Loucy (cell line): ENCODE measurements around the gene ITPRID2.

Source experiments
- H2AFZ ChIP-seq: fragments of 200-600 bp; sonication (generic); 2 replicates; pipeline ENCODE4 v1.6.0; 2016; ENCODE audit warnings: antibody characterized with exemption, mild to moderate bottlenecking, low read length, moderate library complexity
- H3F3A ChIP-seq: fragments of 200-600 bp; 2 replicates; pipeline ENCODE4 v1.6.0; 2016; ENCODE audit warnings: antibody characterized with exemption, low read depth, mild to moderate bottlenecking
- H3K27me3 ChIP-seq: fragments of 200-600 bp; sonication (generic); 2 replicates; pipeline ENCODE4 v1.6.1; 2014; ENCODE audit warnings: low read length, mild to moderate bottlenecking; ENCODE audit not compliant: insufficient read depth, poor library complexity, severe bottlenecking
- H3K36me3 ChIP-seq: fragments of 200-600 bp; sonication (generic); 2 replicates; pipeline ENCODE4 v1.6.1; 2016; ENCODE audit warnings: low read length; ENCODE audit not compliant: insufficient read depth
- H3K4me1 ChIP-seq: fragments of 200-600 bp; sonication (generic); 2 replicates; pipeline ENCODE4 v1.5.1; 2014; ENCODE audit warnings: low read length, mild to moderate bottlenecking; ENCODE audit not compliant: insufficient read depth, poor library complexity, severe bottlenecking
- H3K4me2 ChIP-seq: fragments of 200-600 bp; sonication (generic); 2 replicates; pipeline ENCODE4 v1.6.0; 2014; ENCODE audit warnings: antibody characterized with exemption, low read length, low read depth, mild to moderate bottlenecking; ENCODE audit not compliant: poor library complexity, severe bottlenecking
- H3K4me3 ChIP-seq: fragments of 200-600 bp; sonication (generic); 2 replicates; pipeline ENCODE4 v1.5.1; 2014; ENCODE audit warnings: low read length, mild to moderate bottlenecking, mixed read lengths; ENCODE audit not compliant: poor library complexity, severe bottlenecking
- H3K79me2 ChIP-seq: fragments of 200-600 bp; sonication (generic); 2 replicates; pipeline ENCODE4 v1.6.1; 2014; ENCODE audit warnings: low read length; ENCODE audit not compliant: insufficient read depth
- H3K9ac ChIP-seq: fragments of 200-600 bp; sonication (generic); 2 replicates; pipeline ENCODE4 v1.6.0; 2014; ENCODE audit warnings: mild to moderate bottlenecking, low read depth, low read length, moderate library complexity; ENCODE audit not compliant: poor library complexity, severe bottlenecking
- H3K9me2 ChIP-seq: fragments of 200-600 bp; sonication (generic); replicated peaks from 2 replicates; pipeline ENCODE4 v1.6.1; 2016; ENCODE audit warnings: low read depth, low read length, mixed read lengths
- H3K9me3 ChIP-seq: fragments of 200-600 bp; sonication (generic); 2 replicates; pipeline ENCODE4 v1.6.1; 2014; ENCODE audit warnings: mild to moderate bottlenecking, antibody characterized with exemption, low read length, low read depth; ENCODE audit not compliant: insufficient read depth
- H4K20me1 ChIP-seq: fragments of 200-600 bp; sonication (generic); 2 replicates; pipeline ENCODE4 v1.6.0; 2014; ENCODE audit warnings: antibody characterized with exemption, low read length, mild to moderate bottlenecking; ENCODE audit not compliant: insufficient read depth, poor library complexity, severe bottlenecking
- EZH2phosphoT487 ChIP-seq: fragments of 200-600 bp; IDR thresholded peaks from 2 replicates; pipeline ENCODE4 v1.6.1; 2018; ENCODE audit warnings: antibody characterized with exemption, mild to moderate bottlenecking, moderate library complexity, borderline replicate concordance
- TF ChIP-seq, protein P1 (sequence below): fragments of 200-600 bp; sonication (generic); conservative IDR thresholded peaks from 2 replicates; pipeline ENCODE4 v1.5.1; 2014; ENCODE audit warnings: mild to moderate bottlenecking, antibody characterized with exemption, low read length

Gene ITPRID2

DNA sequence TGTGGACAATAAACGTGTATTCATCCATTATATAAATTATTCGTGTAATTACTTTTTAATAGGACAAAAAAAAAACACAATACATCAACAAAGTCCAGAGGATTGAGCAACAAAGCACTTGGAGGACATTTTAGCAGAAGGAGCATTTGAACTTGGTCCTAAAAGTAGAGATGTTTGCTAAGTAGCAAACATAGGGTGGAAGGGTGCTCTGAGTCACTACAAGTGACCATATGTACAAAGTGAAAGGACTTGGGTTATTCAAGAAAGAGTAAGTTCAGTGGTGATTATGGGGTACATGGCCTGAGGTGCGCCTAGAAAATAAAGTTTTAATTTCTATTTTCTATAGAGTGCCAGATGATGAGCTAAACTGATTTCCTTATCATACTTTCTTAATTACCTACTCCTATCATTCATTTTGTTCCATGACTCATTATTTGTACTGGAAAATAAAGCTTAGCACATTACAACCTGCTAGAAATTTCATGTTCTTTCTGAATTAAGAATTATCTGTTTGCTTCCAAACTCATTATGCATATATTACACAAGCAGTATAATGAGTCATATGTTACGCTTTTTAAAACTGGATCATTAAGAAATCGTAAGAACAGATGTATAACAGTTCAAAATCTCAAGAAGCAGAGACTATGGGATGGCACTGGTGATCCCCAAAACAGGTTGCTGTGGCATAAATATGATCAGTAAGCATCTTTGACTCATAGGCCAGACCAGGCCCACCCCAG, 81.1 kb downstream of the ITPRID2 start:
- Histone ChIP-seq H3K9ac (no peak overlapping the region), H3K36me3 (no peaks in the 10 kb centered on the region), H2AFZ (no peak overlapping the region), H4K20me1 (no peaks in the 10 kb centered on the region), H3K27me3 (no peaks in the 10 kb centered on the region), H3K4me2 (no peak overlapping the region), H3K4me1 (no peaks in the 10 kb centered on the region), H3K79me2 (no peaks in the 10 kb centered on the region), H3K4me3 (no peak overlapping the region), H3K9me2 (no peaks in the 10 kb centered on the region), H3F3A (no peaks in the 10 kb centered on the region), H3K9me3 (no peaks in the 10 kb centered on the region)
- TF ChIP-seq, protein P1, sequence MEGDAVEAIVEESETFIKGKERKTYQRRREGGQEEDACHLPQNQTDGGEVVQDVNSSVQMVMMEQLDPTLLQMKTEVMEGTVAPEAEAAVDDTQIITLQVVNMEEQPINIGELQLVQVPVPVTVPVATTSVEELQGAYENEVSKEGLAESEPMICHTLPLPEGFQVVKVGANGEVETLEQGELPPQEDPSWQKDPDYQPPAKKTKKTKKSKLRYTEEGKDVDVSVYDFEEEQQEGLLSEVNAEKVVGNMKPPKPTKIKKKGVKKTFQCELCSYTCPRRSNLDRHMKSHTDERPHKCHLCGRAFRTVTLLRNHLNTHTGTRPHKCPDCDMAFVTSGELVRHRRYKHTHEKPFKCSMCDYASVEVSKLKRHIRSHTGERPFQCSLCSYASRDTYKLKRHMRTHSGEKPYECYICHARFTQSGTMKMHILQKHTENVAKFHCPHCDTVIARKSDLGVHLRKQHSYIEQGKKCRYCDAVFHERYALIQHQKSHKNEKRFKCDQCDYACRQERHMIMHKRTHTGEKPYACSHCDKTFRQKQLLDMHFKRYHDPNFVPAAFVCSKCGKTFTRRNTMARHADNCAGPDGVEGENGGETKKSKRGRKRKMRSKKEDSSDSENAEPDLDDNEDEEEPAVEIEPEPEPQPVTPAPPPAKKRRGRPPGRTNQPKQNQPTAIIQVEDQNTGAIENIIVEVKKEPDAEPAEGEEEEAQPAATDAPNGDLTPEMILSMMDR: no peak
- no peak for TF ChIP-seq EZH2phosphoT487

GRCh38 chr2:181973171-181973783, 81.7 kb downstream of the ITPRID2 start:
- Histone ChIP-seq H3K79me2 (no peaks in the 10 kb centered on the region), H3K4me2 (no peak overlapping the region), H3K9me2 (no peaks in the 10 kb centered on the region), H3K36me3 (no peaks in the 10 kb centered on the region), H4K20me1 (no peaks in the 10 kb centered on the region), H2AFZ (no peak overlapping the region), H3F3A (no peaks in the 10 kb centered on the region), H3K27me3 (no peaks in the 10 kb centered on the region), H3K9ac (no peak overlapping the region), H3K4me1 (no peaks in the 10 kb centered on the region), H3K4me3 (no peak overlapping the region), H3K9me3 (no peaks in the 10 kb centered on the region)
- TF ChIP-seq EZH2phosphoT487: no peak
- TF ChIP-seq, protein P1: no peak

DNA sequence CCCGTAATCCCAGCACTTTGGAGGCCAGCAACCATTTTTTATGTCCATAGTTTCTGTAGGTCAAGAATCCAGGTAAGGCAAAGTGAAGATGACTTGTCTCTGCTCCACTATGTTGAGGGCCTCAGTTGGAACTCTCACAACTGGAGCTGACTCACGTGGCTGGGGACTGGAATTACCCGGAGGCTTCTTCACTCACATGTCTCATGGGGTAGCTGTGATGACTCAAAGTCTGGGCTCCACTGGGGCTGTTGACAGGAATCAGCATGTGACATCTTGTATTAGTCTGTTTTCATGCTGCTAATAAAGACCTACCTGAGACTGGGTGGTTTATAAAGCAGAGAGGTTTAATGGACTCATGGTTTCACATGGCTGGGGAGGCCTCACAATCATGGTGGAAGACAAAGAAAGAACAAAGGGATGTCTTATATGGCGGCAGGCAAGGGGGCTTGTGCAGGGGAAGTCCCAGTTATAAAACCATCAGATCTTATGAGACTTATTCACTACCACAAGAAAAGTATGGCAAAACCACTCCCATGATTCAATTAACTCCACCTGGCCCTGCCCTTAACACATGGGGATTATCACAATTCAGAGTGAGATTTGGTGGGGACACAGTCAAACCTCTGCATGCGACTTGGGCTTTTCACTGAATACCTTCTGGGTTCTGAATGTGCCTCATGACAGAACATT, 86.3 kb downstream of the ITPRID2 start:
- Histone ChIP-seq H3K36me3 (no peaks in the 10 kb centered on the region), H3K4me3 (no peak overlapping the region), H3K9me3 (no peaks in the 10 kb centered on the region), H3K27me3 (no peaks in the 10 kb centered on the region), H3K79me2 (no peaks in the 10 kb centered on the region), H3K9me2 (no peaks in the 10 kb centered on the region), H2AFZ (no peak overlapping the region), H3K4me2 (no peak overlapping the region), H3K9ac (no peak overlapping the region), H3K4me1 (no peaks in the 10 kb centered on the region), H4K20me1 (no peaks in the 10 kb centered on the region), H3F3A (no peaks in the 10 kb centered on the region)
- TF ChIP-seq EZH2phosphoT487: no peak
- TF ChIP-seq, protein P1: no peak
